M059J (cell line): ENCODE data around the gene ANO5. TPM values are rescaled to one million over a fixed set of nuclear protein-coding genes. Genes with fewer than 3 reads are reported as not detected.

ENCODE experiments used
- total RNA-seq: library from RNA; depleted of rRNA; stranded (reverse); fragments of >200 nt; shearing (Covaris generic); gene quantifications from 2 replicates; pipeline ENCODE4 v1.2.3, GENCODE V29; 2014; rRNA removed

Gene ANO5
- total RNA-seq, 1 experiment from 2014 or later = 0.02 TPM

Other genes starting within 250 kb of the ANO5 start
- not detected in 2 replicates for gene SLC17A6, start 145.3 kb downstream of the ANO5 start, total RNA-seq